HL-60 (cell line): ENCODE results near the gene TSHZ2.

Source experiments
- DNase-seq, 2 experiments: peaks; one replicate each; pipeline ENCODE4 v3.0.0-alpha.2; 2010 to 2020; ENCODE audit warnings: low read depth in 1 of 2, low spot score in 1 of 2
- H3K27ac ChIP-seq: fragments of 250-450 bp; sonication (Bioruptor Pico); replicated peaks from 2 replicates; pipeline ENCODE4 v1.5.1; 2020; ENCODE audit warnings: mild to moderate bottlenecking, moderate library complexity
- H3K27me3 ChIP-seq: fragments of 250-450 bp; sonication (Bioruptor Pico); 2 replicates; pipeline ENCODE4 v1.5.1; 2021; ENCODE audit warnings: mild to moderate bottlenecking, moderate library complexity; ENCODE audit not compliant: insufficient read depth, poor library complexity, severe bottlenecking
- H3K4me3 ChIP-seq: replicated peaks from 2 replicates; pipeline ENCODE4 v1.5.1; 2011; ENCODE audit warnings: mild to moderate bottlenecking, control low read depth, low read length; ENCODE audit not compliant: insufficient read depth
- CTCF ChIP-seq: IDR thresholded peaks from one replicate; pipeline ENCODE4 v1.5.1; 2011; ENCODE audit warnings: low read length, control low read depth, inconsistent platforms; ENCODE audit not compliant: insufficient read depth
- GABPA ChIP-seq: IDR thresholded peaks from 2 replicates; pipeline ENCODE4 v1.6.1; 2012; ENCODE audit warnings: low read depth
- POLR2AphosphoS5 ChIP-seq: IDR thresholded peaks from 2 replicates; pipeline ENCODE4 v1.6.1; 2012; ENCODE audit warnings: low read depth
- REST ChIP-seq: IDR thresholded peaks from 2 replicates; pipeline ENCODE4 v1.6.1; 2012; ENCODE audit warnings: low read depth; ENCODE audit not compliant: insufficient replicate concordance
- SPI1 ChIP-seq: IDR thresholded peaks from 2 replicates; pipeline ENCODE4 v1.6.1; 2012; ENCODE audit warnings: low read depth, mild to moderate bottlenecking, borderline replicate concordance

Gene TSHZ2

DNA sequence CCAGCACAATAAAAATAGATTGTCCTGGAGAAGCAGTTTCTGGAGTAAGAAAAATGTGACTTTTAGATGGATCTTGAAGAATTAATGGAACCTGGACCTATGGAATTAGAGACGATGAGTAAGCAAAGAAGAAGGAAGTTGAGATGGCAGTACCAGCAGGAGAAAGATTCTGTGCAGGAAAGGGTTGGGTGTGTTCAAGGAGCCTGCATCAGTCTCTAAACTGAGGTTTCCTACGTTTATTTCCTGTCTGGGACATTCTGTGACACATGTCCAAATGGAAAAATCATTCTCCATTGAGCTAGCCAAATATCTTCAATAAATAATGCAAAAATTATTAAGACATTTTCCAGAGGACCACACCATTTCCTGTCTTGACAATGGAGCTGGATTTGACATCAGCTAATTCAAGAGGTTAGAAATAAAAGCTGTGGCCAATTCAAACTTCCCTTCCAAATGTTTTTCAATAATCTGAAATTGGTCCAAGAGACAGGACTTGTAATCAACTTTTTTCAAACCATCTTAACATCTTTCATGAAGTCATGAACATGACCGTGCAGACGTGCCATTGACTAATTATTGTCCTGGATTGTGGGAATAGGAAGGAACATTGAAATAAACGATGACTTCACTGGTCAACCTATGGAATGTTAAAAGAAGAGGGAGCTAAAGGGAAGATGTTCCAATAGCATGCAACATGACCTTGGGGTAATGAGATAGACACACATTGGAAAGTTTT, 423.2 kb downstream of the TSHZ2 start:
- DNase-seq, result no peak
- TF ChIP-seq SPI1 (no peak), POLR2AphosphoS5 (no peak), REST (no peak), GABPA (no peak), CTCF (no peak)
- no peaks in the 10 kb centered on the region for H3K27me3 ChIP-seq

GRCh38 chr20:53399083-53399482, 426.9 kb downstream of the TSHZ2 start:
- DNase-seq, result no peak
- TF ChIP-seq CTCF, result no peak
- TF ChIP-seq SPI1, result no peak
- TF ChIP-seq POLR2AphosphoS5, result no peak
- TF ChIP-seq REST, result no peak
- Histone ChIP-seq H3K27ac (no peak overlapping the region), H3K4me3 (no peak overlapping the region), H3K27me3 (no peaks in the 10 kb centered on the region)

More for the DNA sequence above, 423.2 kb downstream of the TSHZ2 start:
- H3K4me3 ChIP-seq, result no peak overlapping the region
- no peak overlapping the region for H3K27ac ChIP-seq

GRCh38 chr20:53399592-53400335, 427.6 kb downstream of the TSHZ2 start:
- no peak overlapping the region for H3K27ac ChIP-seq
- H3K4me3 ChIP-seq, result no peak overlapping the region
- no peaks in the 10 kb centered on the region for H3K27me3 ChIP-seq
- DNase-seq, result no peak
- TF ChIP-seq SPI1, result no peak
- no peak for TF ChIP-seq POLR2AphosphoS5
- no peak for TF ChIP-seq REST
- TF ChIP-seq GABPA, result no peak
- TF ChIP-seq CTCF, result no peak
